ENCODE measurements around the gene DUS1L.

DUS1L gene

DNA sequence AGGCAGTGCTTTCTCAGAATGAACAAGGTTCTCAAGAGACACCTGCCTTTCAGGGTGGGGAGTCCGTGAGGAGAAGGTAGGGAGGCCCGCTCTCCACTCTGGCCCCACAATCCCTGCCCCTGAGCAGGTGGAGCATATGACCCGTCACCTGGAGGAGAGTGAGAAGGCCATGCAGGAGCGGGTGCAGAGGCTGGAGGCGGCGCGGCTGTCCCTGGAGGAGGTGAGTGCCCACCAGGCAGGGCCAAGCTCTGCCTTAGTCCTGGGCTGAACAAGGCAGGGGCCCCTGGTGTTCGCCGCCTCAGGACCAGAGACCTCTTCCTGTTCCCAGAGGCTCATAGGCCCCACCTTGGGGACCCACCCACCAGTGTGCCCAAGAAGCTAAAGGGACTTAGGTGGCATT is 36.6 kb downstream of the DUS1L start:
- TF ChIP-seq, protein P1, sequence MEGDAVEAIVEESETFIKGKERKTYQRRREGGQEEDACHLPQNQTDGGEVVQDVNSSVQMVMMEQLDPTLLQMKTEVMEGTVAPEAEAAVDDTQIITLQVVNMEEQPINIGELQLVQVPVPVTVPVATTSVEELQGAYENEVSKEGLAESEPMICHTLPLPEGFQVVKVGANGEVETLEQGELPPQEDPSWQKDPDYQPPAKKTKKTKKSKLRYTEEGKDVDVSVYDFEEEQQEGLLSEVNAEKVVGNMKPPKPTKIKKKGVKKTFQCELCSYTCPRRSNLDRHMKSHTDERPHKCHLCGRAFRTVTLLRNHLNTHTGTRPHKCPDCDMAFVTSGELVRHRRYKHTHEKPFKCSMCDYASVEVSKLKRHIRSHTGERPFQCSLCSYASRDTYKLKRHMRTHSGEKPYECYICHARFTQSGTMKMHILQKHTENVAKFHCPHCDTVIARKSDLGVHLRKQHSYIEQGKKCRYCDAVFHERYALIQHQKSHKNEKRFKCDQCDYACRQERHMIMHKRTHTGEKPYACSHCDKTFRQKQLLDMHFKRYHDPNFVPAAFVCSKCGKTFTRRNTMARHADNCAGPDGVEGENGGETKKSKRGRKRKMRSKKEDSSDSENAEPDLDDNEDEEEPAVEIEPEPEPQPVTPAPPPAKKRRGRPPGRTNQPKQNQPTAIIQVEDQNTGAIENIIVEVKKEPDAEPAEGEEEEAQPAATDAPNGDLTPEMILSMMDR (IDR thresholded peaks at IDR 0.05; ENCODE audit: low read depth, low read length, poor library complexity, severe bottlenecking) = no peak
- no peak for TF ChIP-seq EZH2phosphoT487 (IDR thresholded peaks at IDR 0.05; ENCODE audit: borderline replicate concordance, low read length)

DNA sequence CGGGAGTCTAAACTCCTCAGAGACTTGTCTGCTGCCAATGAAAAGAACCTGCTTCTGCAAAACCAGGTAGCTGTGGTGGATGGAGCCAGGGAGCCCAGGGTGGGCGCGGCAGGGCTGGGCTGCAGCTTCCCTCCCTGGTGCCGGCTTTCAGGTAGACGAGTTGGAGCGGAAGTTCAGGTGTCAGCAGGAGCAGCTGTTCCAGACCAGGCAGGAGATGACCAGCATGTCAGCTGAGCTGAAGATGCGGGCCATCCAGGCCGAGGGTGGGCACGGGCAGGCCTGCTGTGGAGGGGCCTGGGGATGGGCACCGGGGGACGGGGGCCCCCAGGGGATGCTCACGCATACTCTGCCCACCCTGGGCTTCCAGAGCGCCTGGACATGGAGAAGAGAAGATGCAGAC is 37.4 kb downstream of the DUS1L start:
- Histone ChIP-seq H3K9me2 (replicated peaks; ENCODE audit: control insufficient read depth, low read length) (no peaks in the 10 kb centered on the region), H3K36me3 (ENCODE audit: control insufficient read depth, low read length) (peaks cover 3% of the 10 kb centered on the region; the same call in 1 of the 2 replicates), H3K27me3 (ENCODE audit: control insufficient read depth, low read length) (no peaks in the 10 kb centered on the region), H3K4me1 (ENCODE audit: control insufficient read depth, low read length) (peaks cover 26% of the 10 kb centered on the region), H3K9me3 (ENCODE audit: control insufficient read depth, insufficient read depth, low read length) (no peaks in the 10 kb centered on the region), H3K4me3 (ENCODE audit: low read length) (no peak overlapping the region), H3K27ac (ENCODE audit: low read depth, low read length) (no peak overlapping the region), H3F3A (ENCODE audit: control insufficient read depth, insufficient read depth) (no peaks in the 10 kb centered on the region; the same call in 1 of the 2 replicates), H4K20me1 (ENCODE audit: control insufficient read depth, insufficient read depth, low read depth, low read length) (no peaks in the 10 kb centered on the region), H3K79me2 (ENCODE audit: control insufficient read depth, low read length) (peaks cover 11% of the 10 kb centered on the region), H3K4me2 (ENCODE audit: low read length) (no peak overlapping the region)
- TF ChIP-seq, protein P1 (IDR thresholded peaks at IDR 0.05; ENCODE audit: low read depth, low read length, poor library complexity, severe bottlenecking) = no peak
- TF ChIP-seq EZH2phosphoT487 (IDR thresholded peaks at IDR 0.05; ENCODE audit: borderline replicate concordance, low read length) = no peak

More for the DNA sequence above, 36.6 kb downstream of the DUS1L start:
- peaks cover 6% of the 10 kb centered on the region for H3K79me2 ChIP-seq (ENCODE audit: control insufficient read depth, low read length)
- no peak overlapping the region for H3K4me2 ChIP-seq (ENCODE audit: low read length)
- H3K4me3 ChIP-seq (ENCODE audit: low read length) = no peak overlapping the region
- H3K9me3 ChIP-seq (ENCODE audit: control insufficient read depth, insufficient read depth, low read length) = no peaks in the 10 kb centered on the region
- no peaks in the 10 kb centered on the region; the same call in 1 of the 2 replicates for H3F3A ChIP-seq (ENCODE audit: control insufficient read depth, insufficient read depth)
- peaks cover 23% of the 10 kb centered on the region for H3K4me1 ChIP-seq (ENCODE audit: control insufficient read depth, low read length)
- no peaks in the 10 kb centered on the region for H3K9me2 ChIP-seq (replicated peaks; ENCODE audit: control insufficient read depth, low read length)
- H3K27ac ChIP-seq (ENCODE audit: low read depth, low read length) = no peak overlapping the region
- peaks cover 3% of the 10 kb centered on the region; the same call in 1 of the 2 replicates for H3K36me3 ChIP-seq (ENCODE audit: control insufficient read depth, low read length)
- no peaks in the 10 kb centered on the region for H4K20me1 ChIP-seq (ENCODE audit: control insufficient read depth, insufficient read depth, low read depth, low read length)
- H3K27me3 ChIP-seq (ENCODE audit: control insufficient read depth, low read length) = no peaks in the 10 kb centered on the region

DNA sequence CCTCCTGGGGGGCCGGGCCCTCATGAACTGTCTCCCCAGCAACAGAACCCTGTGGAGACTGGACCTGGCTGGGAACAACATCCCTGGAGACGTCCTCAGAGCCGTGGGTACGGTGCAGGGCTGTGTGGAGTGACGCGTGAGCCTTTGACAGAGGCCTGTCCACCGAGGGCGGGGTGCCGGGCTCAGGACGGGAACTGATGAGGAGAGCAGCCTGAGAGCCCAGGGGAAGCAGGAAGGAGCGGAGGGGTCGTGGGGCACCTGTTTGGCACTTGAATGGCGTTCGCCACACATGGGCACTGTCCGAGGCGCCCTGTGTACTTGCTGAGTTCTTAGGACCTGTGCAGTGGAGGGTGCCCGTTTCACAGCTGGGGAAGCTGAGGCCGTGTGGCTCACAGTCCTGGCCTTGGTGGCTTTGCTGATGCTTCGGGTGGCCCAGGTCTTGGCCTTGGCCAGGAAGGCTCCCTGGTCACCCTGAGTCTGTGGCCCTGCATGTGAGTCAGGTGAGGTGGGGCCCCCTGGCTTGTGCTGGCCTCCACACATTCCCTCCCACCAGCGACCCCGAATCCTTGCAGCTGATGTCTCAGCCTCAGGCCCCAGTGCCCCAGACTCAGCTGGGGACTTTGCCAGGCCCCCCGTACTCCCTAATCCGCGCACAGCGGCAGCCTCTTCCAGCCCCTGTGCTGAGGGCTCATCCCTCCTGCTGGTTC is 40.0 kb downstream of the DUS1L start:
- H3K9me3 ChIP-seq (ENCODE audit: control insufficient read depth, insufficient read depth, low read length) = no peaks in the 10 kb centered on the region
- H3K9me2 ChIP-seq (replicated peaks; ENCODE audit: control insufficient read depth, low read length) = no peaks in the 10 kb centered on the region
- no peak overlapping the region for H3K27ac ChIP-seq (ENCODE audit: low read depth, low read length)
- no peaks in the 10 kb centered on the region for H3F3A ChIP-seq (ENCODE audit: control insufficient read depth, insufficient read depth)
- H4K20me1 ChIP-seq (ENCODE audit: control insufficient read depth, insufficient read depth, low read depth, low read length) = peaks cover 1% of the 10 kb centered on the region; the same call in 1 of the 2 replicates
- TF ChIP-seq, protein P1 (IDR thresholded peaks at IDR 0.05; ENCODE audit: low read depth, low read length, poor library complexity, severe bottlenecking) = no peak
- TF ChIP-seq EZH2phosphoT487 (IDR thresholded peaks at IDR 0.05; ENCODE audit: borderline replicate concordance, low read length) = no peak
- no peak overlapping the region for H3K4me2 ChIP-seq (ENCODE audit: low read length)
- H3K79me2 ChIP-seq (ENCODE audit: control insufficient read depth, low read length) = peaks cover 32% of the 10 kb centered on the region
- no peak overlapping the region for H3K4me3 ChIP-seq (ENCODE audit: low read length)
- H3K4me1 ChIP-seq (ENCODE audit: control insufficient read depth, low read length) = peaks cover 26% of the 10 kb centered on the region
- no peaks in the 10 kb centered on the region for H3K27me3 ChIP-seq (ENCODE audit: control insufficient read depth, low read length)
- peaks cover 3% of the 10 kb centered on the region for H3K36me3 ChIP-seq (ENCODE audit: control insufficient read depth, low read length)

Data from DOHH2 (cell line).